GM19351 (cell line): Measurements from ENCODE around the gene TNIP1.

ENCODE experiments used
- ATAC-seq: cut with Tn5 transposase; IDR thresholded peaks from one replicate; pipeline ENCODE4 v1.9.1; 2021; ENCODE audit warnings: mild to moderate bottlenecking, moderate library complexity; ENCODE audit not compliant: unreplicated experiment

The TNIP1 gene

DNA sequence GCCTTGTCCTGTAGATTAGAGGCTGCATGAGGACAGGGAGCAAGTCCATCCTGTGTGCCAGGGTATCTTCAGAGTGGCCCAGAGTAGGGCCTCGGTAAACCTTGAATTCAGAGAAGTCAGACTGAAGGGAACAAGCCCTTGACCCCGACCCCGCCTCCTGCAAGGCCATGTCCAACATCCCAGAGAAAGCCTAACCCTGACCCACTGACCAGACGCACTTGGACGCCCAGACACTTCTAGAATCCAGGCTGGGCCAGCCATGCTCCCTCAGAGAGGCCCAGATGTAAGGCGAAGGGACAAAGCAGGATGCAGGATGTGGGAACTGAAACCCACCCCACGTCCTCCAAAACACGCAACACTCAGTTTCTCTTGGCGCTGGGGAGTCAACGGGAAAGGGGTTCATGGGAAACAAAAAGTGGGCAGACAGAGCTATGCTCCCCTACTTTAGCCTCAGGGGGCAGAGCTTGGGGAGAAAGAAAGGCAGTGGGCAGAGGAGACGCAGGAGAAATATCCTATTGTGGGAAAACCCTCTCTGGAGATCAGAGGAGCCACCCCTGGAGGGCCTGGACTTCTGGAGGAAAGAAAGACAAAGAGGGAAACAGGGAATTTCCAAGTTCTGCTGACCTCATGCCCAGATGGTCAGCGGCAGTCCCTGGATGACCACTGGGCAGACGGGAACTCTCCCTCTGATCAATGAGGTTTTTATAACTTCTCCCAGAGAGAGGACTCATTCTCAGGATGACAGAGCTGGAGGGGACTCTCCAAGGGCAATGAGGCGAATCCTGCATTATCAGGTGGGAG lies 13.0 kb downstream of the TNIP1 start:
- ATAC-seq = no peak

DNA sequence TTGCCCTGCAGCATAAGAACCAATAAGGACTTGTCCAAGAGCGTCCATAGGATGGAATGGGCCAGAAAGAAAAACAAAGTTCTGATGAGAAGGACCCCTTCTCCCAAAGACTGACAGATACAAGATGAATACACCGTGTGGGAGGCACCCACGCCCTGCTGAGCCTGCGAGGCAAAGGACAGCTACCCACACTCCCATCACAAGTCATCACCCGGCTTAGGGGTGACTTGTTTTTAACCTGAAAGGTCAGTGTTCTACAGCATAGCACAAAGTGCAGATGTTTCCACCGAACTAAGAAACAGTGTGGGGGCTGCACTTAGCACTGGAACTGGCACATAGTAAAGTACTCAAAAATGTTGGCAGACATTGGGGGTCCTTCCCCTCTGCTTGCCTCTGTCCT lies 13.9 kb downstream of the TNIP1 start:
- ATAC-seq = no peak

- ATAC-seq = no peak
Observed at GRCh38 chr5:151065609-151066008, 15.2 kb downstream of the TNIP1 start.

DNA sequence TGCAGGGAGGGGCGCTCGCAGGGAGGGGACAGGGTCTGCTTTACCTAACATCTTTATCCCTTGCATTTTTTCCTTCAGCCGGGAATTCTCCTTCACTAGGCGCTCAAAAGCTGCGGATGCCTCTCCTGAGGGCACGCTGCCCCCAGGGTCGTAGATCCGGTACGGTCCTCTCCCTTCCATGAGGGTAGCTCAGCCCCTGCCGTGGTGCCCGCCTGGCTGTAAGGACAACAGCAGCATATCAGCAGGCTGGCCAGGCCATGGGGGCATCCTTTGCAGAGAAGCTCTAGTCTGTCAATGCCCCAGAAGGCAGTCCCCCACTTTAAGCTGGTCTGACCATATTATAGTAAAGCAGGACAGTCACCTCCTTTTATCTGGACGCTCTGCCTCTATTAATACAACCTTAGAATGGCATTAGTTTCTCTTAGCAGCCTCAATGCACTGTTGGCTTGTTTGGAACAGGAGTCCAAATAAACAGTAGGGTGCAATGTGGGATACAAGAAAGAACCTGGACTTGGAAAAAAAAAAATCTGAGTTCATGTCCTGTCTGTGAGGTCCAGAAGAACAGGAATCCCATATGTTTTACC lies 15.8 kb downstream of the TNIP1 start:
- no peak for ATAC-seq

DNA sequence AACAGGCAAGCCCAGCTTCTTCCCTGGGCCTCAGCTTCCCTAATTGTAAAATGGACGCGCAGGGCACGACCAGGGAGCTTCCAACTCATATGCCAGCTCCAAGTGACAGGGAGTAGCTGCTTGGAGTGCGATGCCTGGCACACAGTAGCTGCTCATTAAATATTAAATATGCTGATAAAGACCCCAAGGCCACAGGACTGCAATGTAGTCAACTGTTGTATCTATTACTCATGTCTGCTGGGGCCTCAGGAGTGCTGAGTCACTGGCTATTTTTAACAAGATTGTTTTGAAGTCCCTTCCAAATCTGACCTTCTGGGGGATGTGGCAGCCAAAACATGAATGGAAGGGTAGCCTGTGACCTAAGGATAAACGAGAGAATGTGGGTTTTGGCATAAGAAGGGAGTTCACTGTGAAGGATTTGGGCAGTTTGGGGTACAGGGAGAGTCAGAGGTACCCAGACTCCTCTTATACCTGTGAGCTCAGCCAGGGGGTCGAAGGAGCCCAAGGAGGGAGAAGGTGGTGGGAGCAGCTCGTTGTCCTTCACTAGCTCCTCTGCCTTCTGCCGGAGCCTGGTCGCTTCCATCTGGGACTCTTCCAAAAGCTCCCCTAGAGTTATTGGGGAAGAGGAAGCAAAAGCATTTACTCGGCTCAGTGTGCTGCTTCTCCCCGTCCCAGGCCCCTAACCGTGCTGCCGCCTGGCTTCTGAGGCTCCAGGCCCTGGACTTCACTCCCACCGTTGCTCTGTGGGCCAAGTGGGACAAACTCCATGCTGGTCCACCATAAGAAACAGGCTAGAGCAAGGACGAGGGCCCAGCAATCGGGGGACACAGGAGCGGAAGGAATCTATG lies 17.5 kb downstream of the TNIP1 start:
- no peak for ATAC-seq

GRCh38 chr5:151062405-151063141 lies 18.3 kb downstream of the TNIP1 start:
- no peak for ATAC-seq

- ATAC-seq = no peak
Observed at GRCh38 chr5:151060742-151061141, 20.1 kb downstream of the TNIP1 start.

DNA sequence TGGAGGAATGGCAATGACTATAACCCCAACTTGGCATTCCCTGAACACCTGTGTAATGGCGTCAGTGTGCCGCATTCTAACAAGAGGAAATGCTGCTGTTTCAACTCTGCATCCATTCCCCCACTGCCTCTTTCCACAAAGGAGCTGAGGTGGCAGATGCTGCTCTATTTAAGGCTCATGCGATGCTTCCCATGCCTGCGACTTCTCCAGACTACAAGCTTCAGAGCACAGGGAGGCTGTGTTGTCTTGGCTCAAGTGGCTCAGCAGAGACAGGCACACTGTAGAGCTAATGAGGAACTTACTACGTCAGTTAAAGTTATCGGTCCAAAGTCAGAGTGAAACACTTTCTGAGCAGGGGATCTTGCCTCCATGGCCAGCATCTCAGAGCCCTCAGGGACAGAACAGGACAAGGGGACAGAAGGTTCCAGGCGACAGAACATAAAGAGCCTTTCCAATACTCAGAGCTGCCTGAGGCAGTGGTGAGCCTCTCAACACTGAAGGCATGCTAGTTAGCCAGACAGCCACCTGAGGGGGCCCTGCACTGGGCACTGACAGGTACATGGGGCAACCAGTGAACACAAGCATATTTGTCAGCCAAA lies 21.8 kb downstream of the TNIP1 start:
- ATAC-seq = no peak

DNA sequence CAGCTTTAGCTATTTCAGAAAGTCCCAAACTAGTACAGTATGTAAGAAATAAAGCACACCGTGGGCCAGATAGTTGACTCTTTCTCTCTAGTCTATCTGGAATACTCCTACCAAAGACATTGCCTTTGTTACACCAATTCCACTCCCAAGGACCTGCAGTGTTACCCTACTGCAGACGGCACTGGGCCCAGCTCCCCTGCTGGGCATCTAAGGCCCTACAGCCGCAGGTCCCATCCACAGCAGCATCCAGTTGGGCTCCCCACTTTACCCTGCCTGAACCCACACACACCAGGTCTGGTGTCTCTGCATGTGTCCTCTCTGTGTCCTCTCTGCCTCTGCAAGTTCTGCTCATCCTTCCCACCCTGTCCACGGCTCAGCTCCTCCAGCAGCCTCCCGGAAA lies 22.5 kb downstream of the TNIP1 start:
- no peak for ATAC-seq

DNA sequence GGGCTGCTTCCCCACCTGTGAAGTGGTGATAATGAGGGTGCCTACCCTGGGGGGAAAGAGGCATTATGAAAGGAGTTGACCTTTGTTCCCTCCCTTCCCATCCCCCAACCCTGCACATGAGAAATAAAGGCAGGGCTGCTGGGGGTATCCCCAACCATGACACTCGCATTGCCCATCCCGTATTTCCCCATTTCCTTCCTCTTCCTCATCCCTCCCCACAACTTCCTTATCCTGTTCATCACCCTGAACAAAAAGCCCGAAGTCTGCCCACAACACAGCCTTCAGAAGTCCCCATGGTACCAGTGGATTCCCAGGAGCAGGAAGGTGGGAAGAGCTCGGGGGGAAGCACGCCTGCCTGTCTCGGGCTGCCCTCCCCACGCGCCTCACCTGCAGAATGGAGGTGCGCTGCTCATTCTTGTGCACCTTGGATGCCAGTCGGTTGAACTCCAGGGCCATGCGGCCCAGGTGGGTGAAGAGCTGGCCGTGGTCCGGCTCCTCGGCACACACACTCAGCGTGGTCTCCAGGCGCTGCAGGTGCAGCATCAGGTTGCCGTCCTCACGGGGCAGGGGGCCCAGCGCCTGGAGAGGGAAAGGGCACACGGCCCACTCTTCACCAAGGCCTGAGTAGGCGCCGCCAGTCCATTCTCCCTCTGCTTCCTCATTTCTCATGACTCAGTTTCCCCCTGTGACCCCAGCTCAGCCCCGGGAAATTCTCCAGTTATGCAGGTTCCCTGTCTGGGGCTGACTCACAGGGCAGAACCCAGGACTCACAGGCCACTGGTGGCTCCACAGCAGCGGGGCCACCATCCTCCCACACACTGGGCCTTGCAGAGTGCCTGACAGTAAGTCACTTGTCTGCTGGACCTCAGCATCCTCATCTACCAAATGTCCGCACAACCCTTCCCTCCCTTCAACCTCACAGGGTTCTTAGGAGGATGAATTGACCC lies 24.2 kb downstream of the TNIP1 start:
- ATAC-seq = no peak

DNA sequence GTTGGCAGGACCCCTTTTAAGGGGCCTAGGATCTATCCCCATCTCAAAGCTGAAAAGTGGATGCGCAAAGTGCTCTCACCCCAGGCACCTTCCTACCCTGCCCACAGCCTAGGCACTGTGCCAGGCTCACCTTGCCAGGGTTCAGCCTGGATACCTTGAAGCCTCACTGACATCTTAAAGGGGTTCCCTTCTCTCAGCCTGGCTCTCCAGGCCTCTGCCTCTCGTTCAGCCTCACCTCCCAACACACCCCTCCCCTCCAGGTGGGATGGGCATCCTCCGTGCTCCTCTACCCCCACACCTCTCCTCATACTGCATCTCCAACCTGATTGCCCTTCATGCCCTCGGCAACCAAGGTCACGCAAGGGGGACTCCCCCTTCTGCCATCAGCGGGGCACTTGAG lies 25.5 kb downstream of the TNIP1 start:
- no peak for ATAC-seq

DNA sequence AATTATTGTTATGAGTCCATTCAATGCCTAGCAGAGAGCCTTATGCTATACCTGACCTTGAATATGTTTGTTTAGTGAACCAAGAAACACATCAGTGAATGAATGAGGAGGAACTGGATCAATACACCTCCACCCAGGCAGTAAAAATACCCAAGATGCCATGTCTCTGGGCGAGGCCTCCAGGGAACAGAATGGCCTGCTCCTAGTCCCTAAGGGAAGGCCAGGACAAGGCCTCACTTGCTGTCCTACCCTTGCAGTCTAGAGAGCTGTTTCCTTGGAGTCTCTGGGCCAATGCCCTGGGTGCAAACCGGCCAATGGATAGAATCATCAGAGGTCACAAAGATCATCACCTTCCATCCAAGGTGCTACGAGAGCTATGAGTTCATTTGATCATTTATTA lies 26.1 kb downstream of the TNIP1 start:
- no peak for ATAC-seq

DNA sequence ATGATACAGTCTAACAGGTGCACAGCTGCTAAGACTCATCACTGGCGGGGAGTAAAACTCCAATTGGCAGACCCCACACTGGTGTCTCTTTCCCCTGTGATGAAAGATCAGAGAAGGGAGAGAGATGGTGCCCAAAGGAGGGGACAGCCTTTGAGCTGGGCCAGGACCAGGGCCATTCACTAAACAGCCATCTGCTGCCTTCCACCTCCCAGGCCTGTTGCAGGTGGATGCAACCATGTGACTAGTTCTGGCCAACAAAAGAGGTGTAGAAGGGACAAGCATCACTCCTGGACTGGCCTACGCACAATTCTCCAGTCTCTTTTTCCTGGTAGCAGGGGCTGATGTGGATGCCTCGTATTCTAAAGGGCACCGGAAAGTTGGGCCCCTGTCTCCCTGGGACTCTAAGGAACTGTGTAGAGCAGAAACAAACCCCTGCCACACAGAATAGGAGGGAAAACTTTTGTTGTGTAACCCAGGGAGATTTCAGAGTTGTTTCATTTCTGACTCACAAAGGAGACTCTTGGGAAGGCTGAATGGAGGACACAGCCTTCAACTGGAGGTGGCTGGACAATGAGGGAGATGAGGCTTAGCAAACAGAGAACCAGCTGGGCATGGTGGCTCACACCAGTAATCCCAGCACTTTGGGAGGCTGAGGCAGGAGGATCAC lies 26.9 kb downstream of the TNIP1 start:
- ATAC-seq = no peak

- no peak for ATAC-seq
Observed at GRCh38 chr5:151052836-151053235, 28.0 kb downstream of the TNIP1 start.

DNA sequence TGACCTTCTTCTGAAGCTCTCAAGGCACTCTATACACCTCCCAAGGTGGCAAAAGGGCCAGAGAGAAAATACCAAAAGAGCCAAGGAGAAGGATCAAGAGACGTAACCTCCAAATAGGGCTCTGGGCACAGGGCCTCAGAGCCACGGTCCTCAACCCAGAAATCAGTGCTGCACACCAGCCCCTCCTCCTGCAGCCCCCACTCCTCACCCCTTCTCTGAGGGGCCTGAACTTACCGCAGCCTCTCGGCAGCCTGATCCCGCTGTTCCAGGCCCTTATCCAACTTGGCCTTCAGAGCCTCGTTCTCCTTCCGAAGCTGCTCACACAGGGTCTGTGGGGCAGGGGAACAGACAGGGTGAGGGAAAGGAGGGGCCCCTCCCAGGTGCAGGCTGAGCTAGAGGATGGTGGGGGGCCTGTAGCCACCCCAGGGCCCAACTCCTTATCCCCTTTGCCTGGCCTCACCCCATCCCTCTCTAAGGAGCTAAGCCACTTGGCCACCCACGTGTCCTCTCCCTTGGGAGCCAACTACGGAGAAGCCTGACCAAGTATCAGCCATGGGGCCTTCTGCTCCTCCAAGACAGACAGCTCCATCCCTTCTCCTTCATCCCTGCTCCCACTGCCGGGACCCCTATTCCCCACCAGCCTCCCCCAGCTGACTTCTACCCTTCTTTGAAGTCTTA lies 28.8 kb downstream of the TNIP1 start:
- ATAC-seq = peak; percentile 7

DNA sequence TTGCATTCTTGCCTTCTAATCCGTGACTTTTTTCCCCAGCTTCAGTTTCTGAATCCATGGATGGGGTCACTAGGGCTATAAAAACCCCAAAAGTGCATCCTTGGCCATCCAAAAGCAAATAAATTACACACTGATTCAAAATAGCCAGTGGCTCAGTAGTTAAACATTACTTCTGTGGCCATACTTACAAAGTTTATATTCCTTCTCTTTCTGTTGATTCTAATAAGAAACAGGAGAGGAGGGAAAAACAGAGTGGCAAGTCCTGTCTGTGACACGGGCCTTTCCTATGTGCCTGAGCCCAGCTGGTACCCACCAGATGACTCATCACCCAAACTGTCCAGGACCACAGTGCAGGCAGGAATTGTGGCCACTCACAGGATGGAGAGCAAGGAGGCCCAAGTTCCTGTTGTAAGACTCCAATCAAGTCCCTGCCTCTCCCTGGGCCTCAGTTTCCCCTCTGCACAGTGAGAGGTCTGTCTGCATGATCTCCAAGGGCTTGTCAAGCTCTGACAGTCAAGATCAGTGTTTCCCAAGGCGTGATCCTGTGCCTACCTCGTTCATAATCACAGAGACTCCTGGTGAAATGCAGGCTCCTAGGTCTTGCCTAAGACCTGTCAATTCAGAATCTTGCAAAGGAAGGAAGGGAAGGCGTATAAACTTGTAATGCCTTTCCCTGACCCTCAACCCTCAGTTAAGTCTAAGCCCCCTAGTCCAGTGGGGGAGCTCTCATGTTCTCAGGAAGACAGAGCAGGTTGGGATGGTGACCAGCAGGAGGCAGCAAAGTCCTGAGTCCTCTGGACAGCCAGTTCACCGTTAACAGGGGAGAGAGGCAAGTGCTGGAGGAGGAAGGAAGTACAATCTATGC lies 29.5 kb downstream of the TNIP1 start:
- peak; percentile 83 for ATAC-seq

DNA sequence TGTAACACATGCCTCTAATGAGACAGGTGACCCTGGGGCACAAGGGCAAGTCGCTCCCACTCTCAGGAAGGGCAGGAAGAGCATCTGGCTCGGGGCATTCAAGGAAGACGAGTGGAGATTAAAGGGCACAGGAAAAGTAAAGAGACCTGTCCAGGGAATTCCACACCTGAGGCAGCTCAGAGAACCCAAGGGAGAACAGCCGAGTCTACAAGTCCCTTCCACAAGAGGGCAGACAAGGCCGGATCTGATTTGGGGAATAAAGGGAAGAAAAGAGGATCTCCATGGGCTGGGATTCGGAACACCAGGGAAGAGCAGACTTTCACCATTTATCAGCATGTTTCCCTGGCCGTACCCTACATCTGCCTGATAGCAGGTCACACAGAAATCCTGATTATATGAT lies 32.3 kb downstream of the TNIP1 start:
- no peak for ATAC-seq
